SIG-M5 treated with dmso at 0.1 percent for 504 hours (cell line): Measurements from ENCODE around the gene SNX9.

Experiments
- DNase-seq: peaks from one replicate; lab custom pipeline; 2025; ENCODE audit not compliant: unreplicated experiment; lab: John Stamatoyannopoulos, UW

The SNX9 gene

GRCh38 chr6:157800420-157801237 is 22.4 kb upstream of the SNX9 start:
- DNase-seq, result no peak

- no peak for DNase-seq
Measured at GRCh38 chr6:157804448-157805327, 18.4 kb upstream of the SNX9 start.

- no peak for DNase-seq
Measured at GRCh38 chr6:157806131-157806855, 16.8 kb upstream of the SNX9 start.

GRCh38 chr6:157806856-157807215 is 16.2 kb upstream of the SNX9 start:
- DNase-seq, result no peak

GRCh38 chr6:157808405-157808950 is 14.6 kb upstream of the SNX9 start:
- DNase-seq, result no peak

GRCh38 chr6:157809613-157810012 is 13.4 kb upstream of the SNX9 start:
- DNase-seq, result no peak

- no peak for DNase-seq
Measured at GRCh38 chr6:157811137-157811475, 11.9 kb upstream of the SNX9 start.

- DNase-seq, result no peak
Measured at GRCh38 chr6:157811476-157812173, 11.4 kb upstream of the SNX9 start.

GRCh38 chr6:157812425-157813171 is 10.4 kb upstream of the SNX9 start:
- DNase-seq, result no peak

- DNase-seq, result no peak
Measured at GRCh38 chr6:157813191-157813590, 9.9 kb upstream of the SNX9 start.

- no peak for DNase-seq
Measured at GRCh38 chr6:157813750-157814455, 9.1 kb upstream of the SNX9 start.

- no peak for DNase-seq
Measured at GRCh38 chr6:157814883-157815282, 8.2 kb upstream of the SNX9 start.

- DNase-seq, result no peak
Measured at GRCh38 chr6:157821342-157822033, 1.6 kb upstream of the SNX9 start.

- no peak for DNase-seq
Measured at GRCh38 chr6:157822245-157823000, 623 bp upstream of the SNX9 start.

GRCh38 chr6:157823528-157824370 is 703 bp downstream of the SNX9 start:
- DNase-seq, result no peak

- DNase-seq, result no peak
Measured at GRCh38 chr6:157825243-157825904, 2.3 kb downstream of the SNX9 start.
